GM12878 (cell line): ENCODE measurements around the gene AATF. TPM values are rescaled to one million over a fixed set of nuclear protein-coding genes. Genes with fewer than 3 reads are reported as not detected.

ENCODE experiments used
- ATAC-seq: fragments of 200-7000 bp; cut with Tn5 transposase; 3 replicates; pipeline ENCODE4 v1.9.1; 2020; ENCODE audit warnings: mild to moderate bottlenecking, moderate library complexity
- BruUV-seq: library from RNA; stranded (reverse); fragments of 400-500 nt; replicated peaks from 2 replicates; lab custom pipeline; 2021; lab: Mats Ljungman, UMichigan
- CTCF ChIA-PET: fragments of 300-600 bp; sonication (Branson Sonifier 250); formaldehyde crosslinking; extraction: SDS; loops from one replicate; lab custom pipeline; 2021; ENCODE audit warnings: inconsistent platforms; lab: Yijun Ruan, JAX
- POLR2A ChIA-PET: fragments of 350-600 bp; formaldehyde crosslinking; extraction: SDS; loops from one replicate; lab custom pipeline; 2021; ENCODE audit warnings: inconsistent platforms; lab: Charles Lee
- RAD21 ChIA-PET: fragments of 300-600 bp; sonication (Branson Sonifier 250); formaldehyde crosslinking; loops from one replicate; lab custom pipeline; 2023; ENCODE audit warnings: antibody characterized with exemption; ENCODE audit not compliant: unreplicated experiment; lab: Charles Lee
- SMC1A ChIA-PET: fragments of 300-600 bp; sonication (Branson Sonifier 250); formaldehyde crosslinking; loops from one replicate; lab custom pipeline; 2023; ENCODE audit not compliant: unreplicated experiment, uncharacterized antibody; lab: Charles Lee
- DNase-seq: peaks from one replicate; pipeline ENCODE4 v3.0.0-alpha.2; 2011; ENCODE audit warnings: low read depth, low spot score
- FAIRE-seq: peaks from 3 replicates; lab custom pipeline; 2011; peaks lifted over from hg19 to GRCh38; lab: Jason Lieb, UNC
- H2AFZ ChIP-seq: 2 replicates; pipeline ENCODE4 v1.6.0; 2011; ENCODE audit warnings: low read depth, low read length, control low read depth; ENCODE audit not compliant: control insufficient read depth
- H3K27ac ChIP-seq: 2 replicates; pipeline ENCODE4 v1.5.1; 2011; ENCODE audit warnings: control low read depth; ENCODE audit not compliant: control insufficient read depth, insufficient read depth
- H3K27me3 ChIP-seq, 2 experiments: replicated peaks in 1 of 2; 2 replicates each; pipeline versions ENCODE4 v1.6.0 to v1.6.1; 2011; ENCODE audit warnings: low read length in 1 of 2; ENCODE audit not compliant: control insufficient read depth in 2 of 2, insufficient read depth in 2 of 2
- H3K36me3 ChIP-seq, 2 experiments: 2 replicates each; pipeline ENCODE4 v1.5.1; 2011; ENCODE audit warnings: low read length in 1 of 2; ENCODE audit not compliant: control insufficient read depth in 2 of 2, insufficient read depth in 2 of 2
- H3K4me1 ChIP-seq: 2 replicates; pipeline ENCODE4 v1.6.1; 2011; ENCODE audit warnings: mild to moderate bottlenecking, low read length, moderate library complexity, mixed read lengths; ENCODE audit not compliant: control insufficient read depth, insufficient read depth
- H3K4me2 ChIP-seq: 2 replicates; pipeline ENCODE4 v1.6.0; 2011; ENCODE audit warnings: control low read depth; ENCODE audit not compliant: control insufficient read depth, insufficient read depth
- H3K4me3 ChIP-seq: fragments of 200-600 bp; sonication (generic); 2 replicates; pipeline ENCODE4 v1.5.1; 2016
- H3K79me2 ChIP-seq: 2 replicates; pipeline ENCODE4 v1.6.0; 2011; ENCODE audit warnings: low read length; ENCODE audit not compliant: control insufficient read depth, insufficient read depth
- H3K9ac ChIP-seq: 2 replicates; pipeline ENCODE4 v1.8.0; 2011; ENCODE audit warnings: low read length, control low read depth, mixed read lengths; ENCODE audit not compliant: control insufficient read depth, insufficient read depth
- H3K9me3 ChIP-seq: replicated peaks from 3 replicates; pipeline ENCODE4 v1.5.1; 2011; ENCODE audit warnings: mild to moderate bottlenecking, low read length; ENCODE audit not compliant: control insufficient read depth, insufficient read depth
- H4K20me1 ChIP-seq: 2 replicates; pipeline ENCODE4 v1.6.0; 2011; ENCODE audit not compliant: control insufficient read depth, insufficient read depth
- BHLHE40 ChIP-seq, 2 experiments: fragments of 450-650 bp in 1 of 2; IDR thresholded peaks; 2 replicates each; pipeline ENCODE4 v1.6.1; 2011 to 2017; ENCODE audit warnings: low read depth in 2 of 2, borderline replicate concordance in 1 of 2, improper control_type of control experiment in 1 of 2, low read length in 1 of 2, mild to moderate bottlenecking in 1 of 2
- MEF2A ChIP-seq: IDR thresholded peaks from 2 replicates; pipeline ENCODE4 v1.6.1; 2011; ENCODE audit warnings: low read depth, mild to moderate bottlenecking, low read length, moderate library complexity; ENCODE audit not compliant: insufficient read depth
- MYB ChIP-seq: fragments of 150-350 bp; IDR thresholded peaks from 2 replicates; pipeline ENCODE4 v1.6.1; 2014; ENCODE audit warnings: mild to moderate bottlenecking, low read depth, low read length, borderline replicate concordance
- NFXL1 ChIP-seq: fragments of 450-650 bp; IDR thresholded peaks from 2 replicates; pipeline ENCODE4 v1.6.1; 2017; ENCODE audit warnings: antibody characterized with exemption, mild to moderate bottlenecking, borderline replicate concordance
- RAD21 ChIP-seq: IDR thresholded peaks from 2 replicates; pipeline ENCODE4 v1.6.1; 2011; ENCODE audit warnings: mild to moderate bottlenecking, low read depth, low read length, moderate library complexity; ENCODE audit not compliant: insufficient read depth
- SMAD1 ChIP-seq: fragments of 450-650 bp; IDR thresholded peaks from 2 replicates; pipeline ENCODE4 v1.6.1; 2018; ENCODE audit warnings: mild to moderate bottlenecking, low read depth; ENCODE audit not compliant: partially characterized antibody
- TCF3 ChIP-seq: IDR thresholded peaks from 2 replicates; pipeline ENCODE4 v1.6.1; 2012; ENCODE audit warnings: low read depth, mild to moderate bottlenecking, low read length, borderline replicate concordance; ENCODE audit not compliant: insufficient read depth
- YBX1 ChIP-seq: fragments of 450-650 bp; IDR thresholded peaks from 2 replicates; pipeline ENCODE4 v1.6.1; 2016; ENCODE audit warnings: antibody characterized with exemption
- ZNF622 ChIP-seq: fragments of 450-650 bp; IDR thresholded peaks from 2 replicates; pipeline ENCODE4 v1.6.1; 2017; ENCODE audit warnings: mild to moderate bottlenecking, inconsistent platforms
- in situ Hi-C: fragments of 300-500 bp; cut with MboI; formaldehyde crosslinking; loops from 9 replicates; pipeline ENCODE4 v1.14.3; 2018; ENCODE audit warnings: mixed read lengths
- intact Hi-C: fragments of 100-400 bp; cut with micrococcal nuclease; formaldehyde crosslinking; loops from one replicate; pipeline ENCODE4 v1.14.2; 2022; ENCODE audit not compliant: unreplicated experiment
- polyA plus RNA-seq, 11 experiments: library from polyadenylated mRNA; depleted of rRNA in 4 of 11; unstranded in 6 of 11; stranded (reverse) in 5 of 11; fragments of >200 nt; fragmentation: Nextera tagmentation in 4 of 11; fragmentation: Illumina TruSeq in 1 of 11; extraction: Ambion mirVana in 4 of 11; extraction: Trizol in 1 of 11; gene quantifications; 1 replicate in 1 of 11; 2 replicates in 10 of 11; pipeline versions ENCODE4 v1.2.1 to v1.2.3, GENCODE V29; 2011 to 2016; ENCODE audit warnings: inconsistent platforms in 2 of 11, missing spikeins in 2 of 11, low read depth in 1 of 11
- total RNA-seq, 4 experiments: library from RNA; depleted of rRNA in 3 of 4; stranded (reverse); fragments of >200 nt in 3 of 4; fragmentation: Illumina TruSeq in 1 of 4; extraction: Trizol in 1 of 4; gene quantifications; 2 replicates each; pipeline versions ENCODE4 v1.2.1 to v1.2.3, GENCODE V29; 2013 to 2021
- TF ChIP-seq, protein P1 (sequence below): fragments of 450-650 bp; IDR thresholded peaks from 2 replicates; pipeline ENCODE4 v1.6.1; 2017; ENCODE audit warnings: mild to moderate bottlenecking, moderate library complexity

The AATF gene
- total and polyA plus RNA-seq, 10 of the 15 experiments (the other 5 are each of a cell fraction or from before 2014, with no cell fraction given) = 36.8 to 110 (median 77.9) TPM

DNA sequence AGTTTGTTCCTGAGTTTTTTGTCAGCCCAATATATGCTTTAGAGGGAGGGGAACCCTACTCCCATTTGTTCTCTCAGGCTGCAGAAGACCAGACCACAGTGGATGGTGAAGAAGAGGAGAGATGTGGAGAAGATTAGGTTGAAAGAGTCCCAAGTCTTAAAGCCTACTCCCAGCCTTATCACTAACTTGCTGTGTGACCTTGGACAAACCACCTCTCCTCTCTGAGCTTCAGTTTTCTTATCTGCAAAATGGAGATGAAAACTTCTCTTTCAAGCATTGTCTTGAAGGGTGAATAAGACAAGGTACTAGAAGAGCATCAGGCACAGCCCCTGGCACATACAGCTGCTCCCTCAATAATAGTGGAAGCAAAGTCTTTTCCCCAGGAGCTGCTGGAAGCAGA, 26.6 kb upstream of the AATF start:
- CTCF ChIA-PET = no interaction called here
- FAIRE-seq = no peak

More for the DNA sequence above, 26.6 kb upstream of the AATF start:
- Histone ChIP-seq H3K36me3 (no peaks in the 10 kb centered on the region), H2AFZ (no peak overlapping the region), H3K27ac (no peak overlapping the region), H3K27me3 (peaks cover 0 to 3% of the 10 kb centered on the region in 2 experiments; a peak in 2 of 4 replicates), H3K79me2 (no peaks in the 10 kb centered on the region), H3K9ac (no peak overlapping the region), H3K4me3 (no peak overlapping the region), H3K4me1 (no peaks in the 10 kb centered on the region), H4K20me1 (no peaks in the 10 kb centered on the region), H3K9me3 (no peaks in the 10 kb centered on the region), H3K4me2 (no peak overlapping the region)
- ChIA-PET SMC1A (no interaction called here), RAD21 (no interaction called here), POLR2A (no interaction called here)
- no peak for DNase-seq
- in situ Hi-C loops = no loop called here
- no peak for ATAC-seq
- intact Hi-C loops = no loop called here
- no peak for TF ChIP-seq NFXL1
- TF ChIP-seq BHLHE40 (IDR thresholded peaks at IDR 0.05; ENCODE audit: borderline replicate concordance in 1 of 2, low read depth in 2 of 2, low read length in 1 of 2) = no peak
- TF ChIP-seq, protein P1, sequence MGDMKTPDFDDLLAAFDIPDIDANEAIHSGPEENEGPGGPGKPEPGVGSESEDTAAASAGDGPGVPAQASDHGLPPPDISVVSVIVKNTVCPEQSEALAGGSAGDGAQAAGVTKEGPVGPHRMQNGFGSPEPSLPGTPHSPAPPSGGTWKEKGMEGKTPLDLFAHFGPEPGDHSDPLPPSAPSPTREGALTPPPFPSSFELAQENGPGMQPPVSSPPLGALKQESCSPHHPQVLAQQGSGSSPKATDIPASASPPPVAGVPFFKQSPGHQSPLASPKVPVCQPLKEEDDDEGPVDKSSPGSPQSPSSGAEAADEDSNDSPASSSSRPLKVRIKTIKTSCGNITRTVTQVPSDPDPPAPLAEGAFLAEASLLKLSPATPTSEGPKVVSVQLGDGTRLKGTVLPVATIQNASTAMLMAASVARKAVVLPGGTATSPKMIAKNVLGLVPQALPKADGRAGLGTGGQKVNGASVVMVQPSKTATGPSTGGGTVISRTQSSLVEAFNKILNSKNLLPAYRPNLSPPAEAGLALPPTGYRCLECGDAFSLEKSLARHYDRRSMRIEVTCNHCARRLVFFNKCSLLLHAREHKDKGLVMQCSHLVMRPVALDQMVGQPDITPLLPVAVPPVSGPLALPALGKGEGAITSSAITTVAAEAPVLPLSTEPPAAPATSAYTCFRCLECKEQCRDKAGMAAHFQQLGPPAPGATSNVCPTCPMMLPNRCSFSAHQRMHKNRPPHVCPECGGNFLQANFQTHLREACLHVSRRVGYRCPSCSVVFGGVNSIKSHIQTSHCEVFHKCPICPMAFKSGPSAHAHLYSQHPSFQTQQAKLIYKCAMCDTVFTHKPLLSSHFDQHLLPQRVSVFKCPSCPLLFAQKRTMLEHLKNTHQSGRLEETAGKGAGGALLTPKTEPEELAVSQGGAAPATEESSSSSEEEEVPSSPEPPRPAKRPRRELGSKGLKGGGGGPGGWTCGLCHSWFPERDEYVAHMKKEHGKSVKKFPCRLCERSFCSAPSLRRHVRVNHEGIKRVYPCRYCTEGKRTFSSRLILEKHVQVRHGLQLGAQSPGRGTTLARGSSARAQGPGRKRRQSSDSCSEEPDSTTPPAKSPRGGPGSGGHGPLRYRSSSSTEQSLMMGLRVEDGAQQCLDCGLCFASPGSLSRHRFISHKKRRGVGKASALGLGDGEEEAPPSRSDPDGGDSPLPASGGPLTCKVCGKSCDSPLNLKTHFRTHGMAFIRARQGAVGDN = no peak
- TF ChIP-seq MYB = no peak
- TF ChIP-seq SMAD1 = no peak
- TF ChIP-seq TCF3 = no peak
- TF ChIP-seq YBX1 = no peak
- TF ChIP-seq RAD21 = no peak
- no peak for TF ChIP-seq MEF2A
- TF ChIP-seq ZNF622 = no peak
- BruUV-seq = no TSS peak
